ENCODE results near the gene ROR1. TPM values are rescaled to one million over a fixed set of nuclear protein-coding genes. Genes with fewer than 3 reads are reported as not detected.

Gene ROR1
- total RNA-seq, 1 experiment from 2014 or later, result 33.8 TPM

DNA sequence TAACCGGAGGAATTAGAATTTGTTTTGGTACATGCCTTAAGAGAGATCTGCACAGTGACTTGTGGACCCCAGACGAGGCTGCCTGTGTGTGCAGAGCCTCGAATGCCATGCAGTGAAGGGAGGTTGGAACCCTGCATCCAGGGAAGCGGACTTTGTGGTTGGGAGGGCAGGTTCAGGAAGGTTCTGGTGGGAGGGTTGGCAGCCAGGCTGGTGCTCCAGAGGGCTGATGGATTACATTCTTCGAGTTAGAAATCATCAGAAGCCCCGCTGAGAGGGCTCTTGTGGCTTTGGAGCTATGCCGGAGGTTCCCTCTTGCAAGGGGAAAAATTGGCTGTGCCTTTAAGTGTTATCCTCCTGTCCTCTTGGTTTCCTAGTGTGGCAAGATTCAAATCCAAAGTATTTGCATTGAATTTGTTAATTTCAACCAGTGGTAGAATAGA lies 21.1 kb downstream of the ROR1 start:
- H3K36me3 Mint-ChIP-seq (ENCODE audit: insufficient read depth, unreplicated experiment), result no peaks in the 10 kb centered on the region
- intact Hi-C loops (cut with micrococcal nuclease; ENCODE audit: unreplicated experiment), result no loop called here
- no peak for DNase-seq
- peaks cover 70% of the 10 kb centered on the region for H3K4me1 Mint-ChIP-seq (ENCODE audit: low read depth, unreplicated experiment)
- no peaks in the 10 kb centered on the region for H3K9me3 Mint-ChIP-seq (ENCODE audit: low read depth, unreplicated experiment)
- no peak overlapping the region for H3K4me3 Mint-ChIP-seq (ENCODE audit: low read depth, unreplicated experiment)
- H3K27ac Mint-ChIP-seq (ENCODE audit: unreplicated experiment), result no peak overlapping the region
- no peaks in the 10 kb centered on the region for H3K27me3 Mint-ChIP-seq (ENCODE audit: unreplicated experiment)
- BruUV-seq (replicated peaks), result no TSS peak
- CTCF ChIA-PET, result no interaction called here
- TF ChIP-seq, protein P1, sequence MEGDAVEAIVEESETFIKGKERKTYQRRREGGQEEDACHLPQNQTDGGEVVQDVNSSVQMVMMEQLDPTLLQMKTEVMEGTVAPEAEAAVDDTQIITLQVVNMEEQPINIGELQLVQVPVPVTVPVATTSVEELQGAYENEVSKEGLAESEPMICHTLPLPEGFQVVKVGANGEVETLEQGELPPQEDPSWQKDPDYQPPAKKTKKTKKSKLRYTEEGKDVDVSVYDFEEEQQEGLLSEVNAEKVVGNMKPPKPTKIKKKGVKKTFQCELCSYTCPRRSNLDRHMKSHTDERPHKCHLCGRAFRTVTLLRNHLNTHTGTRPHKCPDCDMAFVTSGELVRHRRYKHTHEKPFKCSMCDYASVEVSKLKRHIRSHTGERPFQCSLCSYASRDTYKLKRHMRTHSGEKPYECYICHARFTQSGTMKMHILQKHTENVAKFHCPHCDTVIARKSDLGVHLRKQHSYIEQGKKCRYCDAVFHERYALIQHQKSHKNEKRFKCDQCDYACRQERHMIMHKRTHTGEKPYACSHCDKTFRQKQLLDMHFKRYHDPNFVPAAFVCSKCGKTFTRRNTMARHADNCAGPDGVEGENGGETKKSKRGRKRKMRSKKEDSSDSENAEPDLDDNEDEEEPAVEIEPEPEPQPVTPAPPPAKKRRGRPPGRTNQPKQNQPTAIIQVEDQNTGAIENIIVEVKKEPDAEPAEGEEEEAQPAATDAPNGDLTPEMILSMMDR (IDR thresholded peaks at IDR 0.05; ENCODE audit: unreplicated experiment), result no peak

DNA sequence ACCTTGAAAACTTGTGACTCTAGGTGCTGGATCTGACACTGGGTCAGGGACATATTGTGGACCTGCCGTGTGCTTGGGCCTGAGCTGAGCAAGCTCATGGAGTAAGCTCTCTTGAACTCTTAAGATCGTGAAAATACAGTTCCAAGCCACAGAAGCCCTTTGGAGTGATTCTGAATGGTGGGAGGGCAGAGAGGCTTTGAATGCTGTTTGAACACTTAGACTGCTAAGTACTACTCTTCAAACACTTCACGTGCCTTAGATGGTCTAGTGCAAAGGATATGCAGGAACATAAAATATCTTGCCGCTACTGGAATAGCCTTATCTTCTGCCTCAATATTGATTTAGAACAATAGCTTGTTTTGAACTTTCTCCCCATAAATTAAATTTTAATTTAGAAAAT lies 21.6 kb downstream of the ROR1 start:
- Mint-ChIP-seq H3K27me3 (ENCODE audit: unreplicated experiment) (no peaks in the 10 kb centered on the region), H3K27ac (ENCODE audit: unreplicated experiment) (no peak overlapping the region), H3K4me3 (ENCODE audit: low read depth, unreplicated experiment) (no peak overlapping the region), H3K36me3 (ENCODE audit: insufficient read depth, unreplicated experiment) (no peaks in the 10 kb centered on the region), H3K4me1 (ENCODE audit: low read depth, unreplicated experiment) (peaks cover 65% of the 10 kb centered on the region), H3K9me3 (ENCODE audit: low read depth, unreplicated experiment) (no peaks in the 10 kb centered on the region)
- CTCF ChIA-PET, result no interaction called here
- no peak for DNase-seq
- intact Hi-C loops (cut with micrococcal nuclease; ENCODE audit: unreplicated experiment), result no loop called here
- BruUV-seq (replicated peaks), result no TSS peak
- TF ChIP-seq, protein P1 (IDR thresholded peaks at IDR 0.05; ENCODE audit: unreplicated experiment), result no peak

DNA sequence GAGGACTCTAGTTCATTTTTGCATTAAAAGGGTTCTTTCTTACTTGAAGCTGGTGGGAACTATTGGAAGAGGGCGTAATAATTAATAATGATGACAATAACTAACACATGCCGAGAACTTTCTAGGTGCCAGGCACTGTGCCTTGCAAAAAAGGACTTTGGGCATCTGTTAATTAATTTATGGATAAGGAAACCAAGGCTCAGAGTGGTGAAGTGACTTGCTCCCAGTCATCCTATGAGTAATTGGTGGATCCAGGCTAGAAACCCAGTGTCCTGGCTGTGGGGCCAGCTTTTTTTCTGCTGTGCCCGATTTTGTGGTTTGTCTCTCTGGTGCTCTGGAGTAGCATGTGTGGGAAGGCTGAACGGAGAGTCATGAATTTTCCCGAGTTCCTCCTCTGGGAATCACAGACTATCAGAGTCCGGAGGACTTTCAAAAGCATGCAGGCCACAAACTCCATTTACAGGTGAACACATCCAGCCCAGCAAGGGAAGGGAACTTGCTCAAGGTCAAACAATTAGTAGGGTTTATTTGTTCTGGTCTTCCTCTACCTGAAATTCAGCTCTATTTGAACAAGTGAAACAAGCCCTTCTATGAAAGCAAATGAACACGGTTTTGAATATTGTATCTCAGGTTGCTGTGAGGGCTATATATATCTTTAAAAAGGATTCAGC lies 23.4 kb downstream of the ROR1 start:
- Mint-ChIP-seq H3K27ac (ENCODE audit: unreplicated experiment) (no peak overlapping the region), H3K27me3 (ENCODE audit: unreplicated experiment) (no peaks in the 10 kb centered on the region), H3K36me3 (ENCODE audit: insufficient read depth, unreplicated experiment) (no peaks in the 10 kb centered on the region), H3K4me3 (ENCODE audit: low read depth, unreplicated experiment) (no peak overlapping the region), H3K4me1 (ENCODE audit: low read depth, unreplicated experiment) (peaks cover 48% of the 10 kb centered on the region), H3K9me3 (ENCODE audit: low read depth, unreplicated experiment) (no peaks in the 10 kb centered on the region)
- TF ChIP-seq, protein P1 (IDR thresholded peaks at IDR 0.05; ENCODE audit: unreplicated experiment), result no peak
- no TSS peak for BruUV-seq (replicated peaks)
- CTCF ChIA-PET, result interaction anchor here (1.2 kb wide), 1 partner anchor 25 kb away, joined by 3 read pairs; no protein-coding TSS in a partner anchor
- intact Hi-C loops (cut with micrococcal nuclease; ENCODE audit: unreplicated experiment), result no loop called here
- DNase-seq, result no peak

DNA sequence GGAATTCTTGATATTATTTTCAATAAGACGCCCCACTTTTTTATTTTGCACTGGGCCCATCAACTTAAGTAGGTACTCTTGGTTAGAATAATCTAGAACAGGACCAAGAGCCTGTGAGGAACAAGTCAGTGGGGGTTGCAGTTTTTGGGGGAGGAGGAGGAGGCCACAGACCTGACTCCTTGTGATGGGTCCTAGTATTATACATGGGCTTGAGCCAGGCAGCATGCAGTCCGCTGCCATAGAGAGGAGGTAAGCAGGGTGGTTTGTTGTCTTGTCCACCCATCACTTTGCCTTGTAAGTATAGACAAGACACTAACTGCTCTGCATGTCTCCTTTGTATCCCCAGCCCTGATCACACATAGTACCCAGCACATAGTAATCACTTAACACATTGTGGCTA lies 24.5 kb downstream of the ROR1 start:
- no peaks in the 10 kb centered on the region for H3K27me3 Mint-ChIP-seq (ENCODE audit: unreplicated experiment)
- no peaks in the 10 kb centered on the region for H3K9me3 Mint-ChIP-seq (ENCODE audit: low read depth, unreplicated experiment)
- TF ChIP-seq, protein P1 (IDR thresholded peaks at IDR 0.05; ENCODE audit: unreplicated experiment), result no peak
- no peak overlapping the region for H3K27ac Mint-ChIP-seq (ENCODE audit: unreplicated experiment)
- H3K36me3 Mint-ChIP-seq (ENCODE audit: insufficient read depth, unreplicated experiment), result no peaks in the 10 kb centered on the region
- peaks cover 47% of the 10 kb centered on the region for H3K4me1 Mint-ChIP-seq (ENCODE audit: low read depth, unreplicated experiment)
- no peak overlapping the region for H3K4me3 Mint-ChIP-seq (ENCODE audit: low read depth, unreplicated experiment)
- intact Hi-C loops (cut with micrococcal nuclease; ENCODE audit: unreplicated experiment), result no loop called here
- DNase-seq, result no peak
- BruUV-seq (replicated peaks), result no TSS peak
- CTCF ChIA-PET, result interaction anchor here (1.2 kb wide), 1 partner anchor 26 kb away, joined by 3 read pairs; no protein-coding TSS in a partner anchor

Data from Calu3 (cell line).